Hepatocyte (in vitro differentiated cells): ENCODE results near the gene HERPUD1. TPM values are rescaled to one million over a fixed set of nuclear protein-coding genes. Genes with fewer than 3 reads are reported as not detected.
"Not testable (repeated sequence)": the region's sequence is repeated elsewhere in the genome, so short reads cannot be mapped to it uniquely, and the experiment has no call there.

ENCODE experiments used
- DNase-seq: peaks from one replicate; pipeline ENCODE4 v3.0.0-alpha.2; 2016; ENCODE audit warnings: low spot score
- H2AFZ ChIP-seq: fragments of 200-600 bp; sonication (generic); 2 replicates; pipeline ENCODE4 v1.6.0; 2016; ENCODE audit warnings: antibody characterized with exemption, mild to moderate bottlenecking
- H3K27ac ChIP-seq: fragments of 200-600 bp; sonication (generic); 2 replicates; pipeline ENCODE4 v1.5.1; 2016; ENCODE audit warnings: mild to moderate bottlenecking
- H3K27me3 ChIP-seq: fragments of 200-600 bp; sonication (generic); 2 replicates; pipeline ENCODE4 v1.6.1; 2016
- H3K36me3 ChIP-seq: fragments of 200-600 bp; sonication (generic); replicated peaks from 2 replicates; pipeline ENCODE4 v1.5.1; 2016; ENCODE audit warnings: low read depth; ENCODE audit not compliant: insufficient read depth
- H3K4me1 ChIP-seq: fragments of 200-600 bp; sonication (generic); 2 replicates; pipeline ENCODE4 v1.5.1; 2016; ENCODE audit warnings: mild to moderate bottlenecking, moderate library complexity; ENCODE audit not compliant: insufficient read depth
- H3K4me2 ChIP-seq: fragments of 200-600 bp; sonication (generic); 2 replicates; pipeline ENCODE4 v1.6.0; 2016
- H3K4me3 ChIP-seq: fragments of 200-600 bp; sonication (generic); 2 replicates; pipeline ENCODE4 v1.5.1; 2016; ENCODE audit warnings: mild to moderate bottlenecking
- H3K79me2 ChIP-seq: fragments of 200-600 bp; sonication (generic); 2 replicates; pipeline ENCODE4 v1.6.0; 2017; ENCODE audit warnings: mild to moderate bottlenecking
- H3K9me2 ChIP-seq: fragments of 200-600 bp; sonication (generic); replicated peaks from 2 replicates; pipeline ENCODE4 v1.6.0; 2017; ENCODE audit warnings: mild to moderate bottlenecking; ENCODE audit not compliant: insufficient read depth
- H3K9me3 ChIP-seq: fragments of 200-600 bp; sonication (generic); 2 replicates; pipeline ENCODE4 v1.5.1; 2016; ENCODE audit warnings: low read depth, mild to moderate bottlenecking
- H4K20me1 ChIP-seq: fragments of 200-600 bp; sonication (generic); 2 replicates; pipeline ENCODE4 v1.6.0; 2016; ENCODE audit warnings: mild to moderate bottlenecking; ENCODE audit not compliant: insufficient read depth, poor library complexity, severe bottlenecking
- EZH2 ChIP-seq: fragments of 200-600 bp; sonication (generic); IDR thresholded peaks from 2 replicates; pipeline ENCODE4 v1.6.1; 2016; ENCODE audit warnings: antibody characterized with exemption, mild to moderate bottlenecking, borderline replicate concordance
- EZH2phosphoT487 ChIP-seq: fragments of 200-600 bp; sonication (generic); IDR thresholded peaks from one replicate; pipeline ENCODE4 v1.6.1; 2018; ENCODE audit warnings: antibody characterized with exemption, mild to moderate bottlenecking, low read depth, moderate library complexity; ENCODE audit not compliant: unreplicated experiment, severe bottlenecking
- WGBS: methylation state at CpG from one replicate; pipeline ENCODE4 v1.1.6; 2016; ENCODE audit warnings: low lambda C conversion rate; ENCODE audit errors: missing lambda C conversion rate; 5-methylcytosine and 5-hydroxymethylcytosine counted together
- polyA plus RNA-seq: library from polyadenylated mRNA; unstranded; fragments of >200 nt; fragmentation: Nextera tagmentation; extraction: Ambion mirVana; gene quantifications from 2 replicates; pipeline ENCODE4 v1.2.1, GENCODE V29; 2016
- total RNA-seq: library from RNA; depleted of rRNA; stranded (reverse); fragments of >200 nt; gene quantifications from 2 replicates; pipeline ENCODE4 v1.2.3, GENCODE V29; 2014
- TF ChIP-seq, protein P1 (sequence below): fragments of 200-600 bp; sonication (generic); IDR thresholded peaks from 2 replicates; pipeline ENCODE4 v1.5.1; 2016; ENCODE audit warnings: antibody characterized with exemption, mild to moderate bottlenecking; ENCODE audit not compliant: poor library complexity

Gene HERPUD1
- total and polyA plus RNA-seq, 2 experiments from 2014 or later, result 199 to 253 TPM

DNA sequence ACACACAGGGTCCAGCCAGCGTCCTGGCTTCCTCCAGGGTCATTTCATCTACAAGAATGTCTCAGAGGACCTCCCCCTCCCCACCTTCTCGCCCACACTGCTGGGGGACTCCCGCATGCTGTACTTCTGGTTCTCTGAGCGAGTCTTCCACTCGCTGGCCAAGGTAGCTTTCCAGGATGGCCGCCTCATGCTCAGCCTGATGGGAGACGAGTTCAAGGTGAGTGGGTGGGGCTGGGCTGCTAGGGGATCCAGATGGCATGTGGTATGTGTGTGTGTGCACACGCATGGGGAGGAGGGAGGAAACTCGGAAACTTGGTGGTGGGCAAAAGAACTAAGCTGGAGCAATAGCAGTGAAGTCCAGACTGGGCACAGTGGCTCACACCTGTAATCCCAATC lies 41.4 kb downstream of the HERPUD1 start:
- no peak for DNase-seq
- Histone ChIP-seq H4K20me1 (no peaks in the 10 kb centered on the region), H3K79me2 (no peaks in the 10 kb centered on the region), H3K4me2 (no peak overlapping the region), H3K4me3 (no peak overlapping the region), H3K27ac (no peak overlapping the region), H3K4me1 (no peaks in the 10 kb centered on the region), H3K36me3 (no peaks in the 10 kb centered on the region), H2AFZ (no peak overlapping the region), H3K27me3 (no peaks in the 10 kb centered on the region), H3K9me3 (no peaks in the 10 kb centered on the region), H3K9me2 (no peaks in the 10 kb centered on the region)
- no peak for TF ChIP-seq EZH2phosphoT487
- TF ChIP-seq, protein P1, sequence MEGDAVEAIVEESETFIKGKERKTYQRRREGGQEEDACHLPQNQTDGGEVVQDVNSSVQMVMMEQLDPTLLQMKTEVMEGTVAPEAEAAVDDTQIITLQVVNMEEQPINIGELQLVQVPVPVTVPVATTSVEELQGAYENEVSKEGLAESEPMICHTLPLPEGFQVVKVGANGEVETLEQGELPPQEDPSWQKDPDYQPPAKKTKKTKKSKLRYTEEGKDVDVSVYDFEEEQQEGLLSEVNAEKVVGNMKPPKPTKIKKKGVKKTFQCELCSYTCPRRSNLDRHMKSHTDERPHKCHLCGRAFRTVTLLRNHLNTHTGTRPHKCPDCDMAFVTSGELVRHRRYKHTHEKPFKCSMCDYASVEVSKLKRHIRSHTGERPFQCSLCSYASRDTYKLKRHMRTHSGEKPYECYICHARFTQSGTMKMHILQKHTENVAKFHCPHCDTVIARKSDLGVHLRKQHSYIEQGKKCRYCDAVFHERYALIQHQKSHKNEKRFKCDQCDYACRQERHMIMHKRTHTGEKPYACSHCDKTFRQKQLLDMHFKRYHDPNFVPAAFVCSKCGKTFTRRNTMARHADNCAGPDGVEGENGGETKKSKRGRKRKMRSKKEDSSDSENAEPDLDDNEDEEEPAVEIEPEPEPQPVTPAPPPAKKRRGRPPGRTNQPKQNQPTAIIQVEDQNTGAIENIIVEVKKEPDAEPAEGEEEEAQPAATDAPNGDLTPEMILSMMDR, result no peak
- no peak for TF ChIP-seq EZH2
- 89% methylated on average over 9 of the region's 9 CpGs for WGBS

DNA sequence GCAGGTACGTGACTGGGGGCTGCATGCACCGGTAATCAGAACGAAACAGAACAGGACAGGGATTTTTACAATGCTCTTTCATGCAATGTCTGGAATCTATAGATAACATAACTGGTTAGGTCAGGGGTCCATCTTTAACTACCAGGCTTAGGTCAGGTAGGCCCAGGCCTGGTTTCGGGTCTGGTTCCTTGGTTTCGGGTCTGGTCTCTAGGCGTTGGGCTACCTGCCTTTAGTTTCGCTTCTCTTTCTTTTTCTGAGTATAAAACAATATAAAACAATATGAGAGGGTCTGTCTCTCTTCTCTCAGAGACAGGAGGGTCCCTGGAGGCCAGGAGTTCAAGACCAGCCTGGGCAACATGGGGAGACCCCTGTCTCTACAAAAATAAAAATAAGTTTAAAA lies 42.0 kb downstream of the HERPUD1 start:
- not testable (repeated sequence) for H4K20me1 ChIP-seq, H3K36me3 ChIP-seq, H3K4me1 ChIP-seq, H2AFZ ChIP-seq, H3K27me3 ChIP-seq, H3K79me2 ChIP-seq, H3K9me3 ChIP-seq, H3K27ac ChIP-seq, H3K4me3 ChIP-seq, H3K9me2 ChIP-seq, H3K4me2 ChIP-seq, DNase-seq
- 79% methylated on average over 7 of the region's 7 CpGs for WGBS

DNA sequence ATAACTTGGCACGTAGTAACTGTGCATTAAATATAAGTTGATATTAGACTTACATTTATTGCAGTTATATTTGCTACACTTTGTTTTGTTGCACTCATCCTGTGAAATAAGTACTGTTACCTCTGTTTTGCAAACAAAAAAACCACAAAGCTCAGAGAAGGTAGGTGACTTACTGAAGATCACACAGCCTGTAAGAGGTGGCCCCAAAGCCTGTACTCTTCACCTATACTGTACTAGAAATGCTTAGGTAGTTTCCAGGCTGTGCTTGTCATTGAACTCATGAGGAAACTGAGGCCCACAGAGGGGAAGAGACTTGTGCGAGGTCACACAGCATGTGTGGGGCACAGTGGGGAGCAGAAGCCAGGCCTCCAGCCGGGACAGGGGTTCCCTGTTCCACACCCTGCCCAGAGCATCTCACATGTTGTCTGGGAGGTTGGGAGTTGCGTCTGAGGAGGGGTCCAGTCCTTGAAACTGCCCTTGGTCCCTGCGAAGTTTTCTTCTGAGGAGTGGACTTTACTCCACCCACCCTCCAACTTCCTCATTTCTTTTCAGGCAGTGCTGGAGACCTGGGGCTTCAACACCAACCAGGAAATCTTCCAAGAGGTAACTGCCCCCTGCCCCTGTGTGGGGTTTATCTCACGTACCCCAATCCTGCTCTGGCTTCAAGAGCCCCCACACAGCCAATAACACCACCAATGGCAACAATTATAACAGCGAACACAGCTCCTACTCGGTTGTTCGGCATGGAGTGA lies 42.8 kb downstream of the HERPUD1 start:
- Histone ChIP-seq H3K27me3 (no peaks in the 10 kb centered on the region), H3K79me2 (no peaks in the 10 kb centered on the region), H3K4me1 (no peaks in the 10 kb centered on the region), H3K4me3 (no peak overlapping the region), H3K9me2 (no peaks in the 10 kb centered on the region), H3K4me2 (no peak overlapping the region), H4K20me1 (no peaks in the 10 kb centered on the region), H3K36me3 (no peaks in the 10 kb centered on the region), H3K27ac (no peak overlapping the region), H3K9me3 (no peaks in the 10 kb centered on the region), H2AFZ (no peak overlapping the region)
- no peak for TF ChIP-seq EZH2
- TF ChIP-seq, protein P1, result no peak
- TF ChIP-seq EZH2phosphoT487, result no peak
- WGBS, result 89% methylated on average over 9 of the region's 9 CpGs
- no peak for DNase-seq

DNA sequence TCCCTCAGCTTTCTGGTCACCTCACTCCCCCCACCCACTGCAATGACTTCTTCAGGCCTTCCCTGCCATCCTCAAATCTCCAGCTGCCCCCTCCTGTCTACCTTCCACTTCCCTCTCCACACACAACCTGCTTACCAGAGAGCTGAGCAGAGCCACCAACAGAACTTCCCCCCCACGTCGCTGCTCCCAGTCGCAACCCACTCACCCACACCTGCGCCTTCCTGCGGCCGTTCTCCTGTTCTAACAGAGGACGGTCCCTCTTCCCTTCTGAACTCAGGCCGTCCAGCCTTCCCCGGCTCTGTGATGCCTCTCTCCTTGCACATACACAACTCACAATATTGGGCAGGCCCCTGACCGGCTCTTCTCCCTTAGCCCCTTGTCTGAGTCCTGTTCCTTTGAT lies 43.8 kb downstream of the HERPUD1 start:
- Histone ChIP-seq H3K27ac (no peak overlapping the region), H2AFZ (no peak overlapping the region), H3K4me2 (no peak overlapping the region), H4K20me1 (no peaks in the 10 kb centered on the region), H3K27me3 (no peaks in the 10 kb centered on the region), H3K9me3 (no peaks in the 10 kb centered on the region), H3K4me3 (no peak overlapping the region), H3K36me3 (no peaks in the 10 kb centered on the region), H3K9me2 (no peaks in the 10 kb centered on the region), H3K79me2 (no peaks in the 10 kb centered on the region), H3K4me1 (no peaks in the 10 kb centered on the region)
- TF ChIP-seq, protein P1, result no peak
- TF ChIP-seq EZH2phosphoT487, result no peak
- TF ChIP-seq EZH2, result no peak
- no peak for DNase-seq
- 86% methylated on average over 10 of the region's 10 CpGs for WGBS
